WI38 (cell line): ENCODE data around the gene FUT4.
"Not testable (repeated sequence)": the region's sequence is repeated elsewhere in the genome, so short reads cannot be mapped to it uniquely, and the experiment has no call there.

Experiments used
- H3K4me3 ChIP-seq: 2 replicates; pipeline ENCODE4 v1.5.1; 2011; ENCODE audit warnings: low read depth, mild to moderate bottlenecking, control low read depth, low read length
- TF ChIP-seq, protein P1 (sequence below): IDR thresholded peaks from 2 replicates; pipeline ENCODE4 v1.5.1; 2012; ENCODE audit warnings: low read depth, mild to moderate bottlenecking, control low read depth, low read length

Gene FUT4

DNA sequence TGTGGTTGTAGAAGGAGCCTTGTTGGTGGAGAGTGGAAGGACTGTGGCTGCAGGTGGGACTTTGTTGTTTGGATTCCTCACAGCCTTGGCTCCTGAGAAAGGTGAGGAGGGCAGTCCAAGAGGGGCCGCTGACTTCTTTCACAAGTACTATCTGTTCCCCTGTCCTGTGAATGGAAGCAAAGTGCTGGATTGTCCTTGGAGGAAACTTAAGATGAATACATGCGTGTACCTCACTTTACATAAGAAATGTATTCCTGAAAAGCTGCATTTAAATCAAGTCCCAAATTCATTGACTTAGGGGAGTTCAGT is 2.4 kb downstream of the FUT4 start:
- H3K4me3 ChIP-seq = 0 out of 2 replicates have a peak overlapping the region, but pooled peaks have one; percentile 10
- TF ChIP-seq, protein P1, sequence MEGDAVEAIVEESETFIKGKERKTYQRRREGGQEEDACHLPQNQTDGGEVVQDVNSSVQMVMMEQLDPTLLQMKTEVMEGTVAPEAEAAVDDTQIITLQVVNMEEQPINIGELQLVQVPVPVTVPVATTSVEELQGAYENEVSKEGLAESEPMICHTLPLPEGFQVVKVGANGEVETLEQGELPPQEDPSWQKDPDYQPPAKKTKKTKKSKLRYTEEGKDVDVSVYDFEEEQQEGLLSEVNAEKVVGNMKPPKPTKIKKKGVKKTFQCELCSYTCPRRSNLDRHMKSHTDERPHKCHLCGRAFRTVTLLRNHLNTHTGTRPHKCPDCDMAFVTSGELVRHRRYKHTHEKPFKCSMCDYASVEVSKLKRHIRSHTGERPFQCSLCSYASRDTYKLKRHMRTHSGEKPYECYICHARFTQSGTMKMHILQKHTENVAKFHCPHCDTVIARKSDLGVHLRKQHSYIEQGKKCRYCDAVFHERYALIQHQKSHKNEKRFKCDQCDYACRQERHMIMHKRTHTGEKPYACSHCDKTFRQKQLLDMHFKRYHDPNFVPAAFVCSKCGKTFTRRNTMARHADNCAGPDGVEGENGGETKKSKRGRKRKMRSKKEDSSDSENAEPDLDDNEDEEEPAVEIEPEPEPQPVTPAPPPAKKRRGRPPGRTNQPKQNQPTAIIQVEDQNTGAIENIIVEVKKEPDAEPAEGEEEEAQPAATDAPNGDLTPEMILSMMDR = no peak

DNA sequence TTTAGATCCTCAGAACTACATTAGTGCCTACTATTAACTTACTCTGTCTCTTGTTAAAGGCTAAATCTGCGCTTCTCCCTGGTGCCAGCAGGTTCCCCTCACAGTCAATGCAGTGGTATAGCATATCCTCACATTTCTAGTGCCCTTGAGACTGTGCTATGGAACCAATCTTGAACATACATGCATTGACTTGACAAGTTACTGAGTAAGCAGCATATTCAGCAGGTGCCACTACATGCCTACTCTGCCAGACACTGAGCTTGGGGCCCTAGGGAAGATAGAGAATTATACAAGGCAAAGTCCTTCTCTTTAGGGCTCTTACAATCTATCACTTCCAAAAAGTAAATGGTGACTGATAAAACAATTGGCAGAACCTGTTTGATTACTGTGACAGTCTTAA is 3.2 kb downstream of the FUT4 start:
- TF ChIP-seq, protein P1 = no peak
- 0 out of 2 replicates have a peak overlapping the region, but pooled peaks have one; percentile 9 for H3K4me3 ChIP-seq

DNA sequence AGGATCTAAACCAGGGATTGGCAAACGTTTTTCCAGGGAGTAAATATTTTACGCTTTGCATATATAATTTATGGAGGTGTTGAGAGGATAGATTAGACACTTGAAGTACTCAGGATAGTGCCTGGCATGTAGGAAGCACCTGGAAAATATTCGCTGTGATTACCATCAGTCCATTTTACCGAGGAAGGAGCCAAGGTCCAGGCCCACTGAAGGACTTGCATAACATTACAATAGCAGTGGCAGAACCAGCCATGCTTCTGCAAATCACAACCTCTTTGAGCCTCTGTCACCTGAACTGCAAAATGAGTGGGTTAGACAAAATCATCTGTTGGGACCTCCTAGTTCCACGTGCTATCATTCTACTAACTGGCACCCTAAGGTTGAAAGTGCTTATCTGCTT is 5.4 kb downstream of the FUT4 start:
- no peak overlapping the region for H3K4me3 ChIP-seq
- TF ChIP-seq, protein P1 = no peak

DNA sequence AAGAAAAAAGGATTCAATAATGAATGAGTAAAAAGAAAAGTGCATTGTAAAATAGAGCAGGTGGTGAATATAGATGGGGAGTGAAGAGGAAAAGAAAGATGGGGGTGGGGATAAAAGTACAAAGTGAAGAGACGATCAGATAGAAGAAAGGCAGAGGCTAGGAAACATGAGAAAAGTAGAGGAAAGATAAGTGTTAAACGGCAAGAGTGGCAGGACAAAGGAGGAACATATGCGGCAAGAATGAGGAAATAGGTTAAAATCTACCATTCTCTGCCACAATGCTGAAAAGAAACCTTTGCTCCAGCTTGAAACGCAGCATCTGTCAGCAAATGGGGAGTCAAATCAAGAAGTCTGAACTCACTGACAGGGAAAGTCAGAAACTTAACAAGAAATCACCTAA is 6.8 kb downstream of the FUT4 start:
- no peak overlapping the region for H3K4me3 ChIP-seq
- TF ChIP-seq, protein P1 = no peak

DNA sequence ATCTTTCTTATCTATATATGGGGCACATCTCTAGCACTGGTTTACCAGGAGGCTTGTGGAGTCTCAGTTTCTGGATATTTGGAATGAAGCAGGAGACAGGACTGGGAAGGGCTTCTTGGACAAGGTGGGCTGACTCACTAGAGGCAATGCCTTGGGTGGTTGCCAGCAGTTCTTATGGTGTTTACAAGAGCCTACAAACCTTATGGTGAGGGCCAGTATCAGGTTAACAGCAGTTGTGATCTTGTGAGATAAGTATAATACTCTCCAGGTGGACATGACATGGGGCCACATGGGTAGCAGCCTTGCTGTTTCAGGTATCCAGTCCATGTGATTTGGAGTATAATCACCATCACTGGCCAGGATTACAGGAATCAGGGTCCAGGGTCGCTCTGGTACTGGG is 10.2 kb downstream of the FUT4 start:
- TF ChIP-seq, protein P1 = no peak
- no peak overlapping the region for H3K4me3 ChIP-seq

DNA sequence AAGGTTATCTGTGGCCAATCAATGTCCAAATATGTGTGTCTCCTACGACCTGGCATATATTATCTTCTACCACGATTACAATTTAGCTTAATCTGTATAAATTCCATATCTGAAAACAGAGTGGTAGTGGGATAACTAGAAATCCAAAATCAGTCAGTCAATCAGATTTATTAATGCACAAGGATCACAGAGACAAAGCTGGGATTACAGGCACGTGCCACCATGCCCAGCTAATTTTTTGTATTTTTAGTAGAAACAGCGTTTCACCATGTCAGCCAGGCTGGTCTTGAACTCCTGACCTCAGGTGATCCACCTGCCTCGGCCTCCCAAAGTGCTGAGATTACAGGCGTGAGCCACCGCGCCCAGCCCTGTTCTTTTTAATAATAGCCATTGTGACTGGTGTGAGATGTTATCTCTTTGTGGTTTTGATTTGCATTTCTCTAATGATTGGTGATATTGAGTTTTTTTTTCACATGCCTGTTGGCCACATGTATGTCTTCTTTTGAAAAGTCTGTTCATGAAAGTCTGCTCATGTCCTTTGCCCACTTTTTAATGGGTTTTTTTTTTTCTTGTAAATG is 12.1 kb downstream of the FUT4 start:
- not testable (repeated sequence) for H3K4me3 ChIP-seq

DNA sequence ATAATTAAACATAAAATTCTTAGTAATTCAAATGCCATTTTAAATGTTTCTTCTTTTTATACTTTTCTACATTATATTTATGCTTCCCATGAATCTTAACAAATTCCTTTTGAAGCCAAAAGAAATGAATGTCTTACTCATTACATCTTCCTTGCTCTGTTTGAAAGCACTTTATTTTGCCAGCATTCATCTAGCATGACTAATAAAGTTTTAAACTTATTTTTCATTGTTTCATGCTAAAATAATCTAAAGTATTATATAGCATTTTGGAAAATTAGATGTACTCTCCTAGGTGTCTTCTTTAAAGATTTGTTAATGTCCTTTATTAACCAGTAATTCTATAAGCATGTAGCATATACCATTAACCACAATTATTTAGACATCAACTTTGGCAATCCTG is 13.7 kb downstream of the FUT4 start:
- TF ChIP-seq, protein P1 = no peak
- no peak overlapping the region for H3K4me3 ChIP-seq

DNA sequence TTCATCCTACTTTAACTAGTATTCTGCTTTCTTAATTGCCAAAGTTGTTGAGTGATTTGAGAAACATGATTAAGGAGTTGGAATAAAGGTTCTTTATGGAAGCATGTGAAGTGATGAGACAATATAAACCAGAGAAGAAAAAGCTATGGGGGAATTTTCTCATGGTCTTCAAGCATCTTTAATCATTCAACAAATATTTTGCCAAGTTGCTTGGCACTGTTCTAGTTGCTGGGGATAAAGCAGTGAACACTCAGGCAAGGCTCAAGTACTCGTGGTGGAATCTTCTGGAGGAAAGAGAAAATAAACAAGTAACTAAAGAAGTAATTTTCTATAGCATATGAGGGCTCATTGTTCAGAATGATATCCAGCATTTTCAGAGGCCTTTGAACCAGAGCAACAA is 14.3 kb downstream of the FUT4 start:
- no peak overlapping the region for H3K4me3 ChIP-seq
- TF ChIP-seq, protein P1 = no peak
